Thoracic aorta (tissue), 2 donors: ENCODE measurements around the gene PRDM5. TPM values are rescaled to one million over a fixed set of nuclear protein-coding genes. Genes with fewer than 3 reads are reported as not detected.

Source experiments
- ATAC-seq: fragments of 150-250 bp; one replicate; pipeline ENCODE4 v1.8.0; 2017; ENCODE audit warnings: low read depth; ENCODE audit not compliant: insufficient number of reproducible peaks, low FRiP score
- DNase-seq: peaks from one replicate; pipeline ENCODE4 v3.0.0-alpha.2; 2020; ENCODE audit warnings: low spot score
- H3K27ac ChIP-seq, 2 donors: fragments of 200-600 bp; sonication (generic); 1 replicate in 1 of 2; 2 replicates in 1 of 2; pipeline ENCODE4 v1.5.1; 2016; ENCODE audit warnings: mild to moderate bottlenecking in 2 of 2, moderate library complexity in 2 of 2
- H3K27me3 ChIP-seq: fragments of 200-600 bp; sonication (generic); replicated peaks from 2 replicates; pipeline ENCODE4 v1.6.0; 2016; ENCODE audit warnings: mild to moderate bottlenecking; ENCODE audit not compliant: insufficient read depth
- H3K36me3 ChIP-seq: fragments of 200-600 bp; sonication (generic); one replicate; pipeline ENCODE4 v1.5.1; 2016
- H3K4me1 ChIP-seq, 2 donors: fragments of 200-600 bp; sonication (generic); 1 replicate in 1 of 2; 2 replicates in 1 of 2; pipeline versions ENCODE4 v1.5.1 to v1.6.0; 2016; ENCODE audit warnings: low read depth in 2 of 2, mild to moderate bottlenecking in 1 of 2; ENCODE audit not compliant: control insufficient read depth in 1 of 2
- H3K4me3 ChIP-seq: fragments of 200-600 bp; sonication (generic); 2 replicates; pipeline ENCODE4 v1.5.1; 2016; ENCODE audit warnings: mild to moderate bottlenecking
- H3K9me3 ChIP-seq: fragments of 200-600 bp; sonication (generic); 2 replicates; pipeline ENCODE4 v1.5.1; 2016
- total RNA-seq, 2 donors: library from RNA; depleted of rRNA; stranded (reverse); fragments of >200 nt; gene quantifications; one replicate each; pipeline versions ENCODE4 v1.1.0 to v1.2.3, GENCODE V29; 2016
- TF ChIP-seq, protein P1 (sequence below): fragments of 200-600 bp; sonication (generic); IDR thresholded peaks from one replicate; pipeline ENCODE4 v1.5.1; 2019; ENCODE audit warnings: antibody characterized with exemption

PRDM5 gene
- total RNA-seq, 2 donors from 2014 or later = 16.6 to 19.9 TPM

DNA sequence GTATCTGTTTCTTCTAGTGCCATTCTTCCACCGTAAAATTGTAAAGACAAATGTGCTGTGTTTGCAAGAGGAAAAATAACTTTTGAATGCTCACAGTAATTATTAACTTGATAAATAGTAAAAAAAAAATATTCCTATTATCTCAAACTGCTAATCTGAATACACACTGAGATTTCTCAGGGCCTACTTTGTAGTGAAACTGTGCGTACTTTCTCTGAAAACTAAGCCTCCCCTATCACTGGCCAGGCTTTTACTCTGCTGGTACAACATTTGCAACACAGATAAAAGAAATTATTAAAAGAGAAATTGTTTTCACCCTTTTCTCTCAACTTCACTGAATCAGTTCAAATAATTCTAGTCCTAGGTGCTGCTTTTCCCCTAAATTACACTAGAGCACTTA, 137.3 kb downstream of the PRDM5 start:
- TF ChIP-seq, protein P1, sequence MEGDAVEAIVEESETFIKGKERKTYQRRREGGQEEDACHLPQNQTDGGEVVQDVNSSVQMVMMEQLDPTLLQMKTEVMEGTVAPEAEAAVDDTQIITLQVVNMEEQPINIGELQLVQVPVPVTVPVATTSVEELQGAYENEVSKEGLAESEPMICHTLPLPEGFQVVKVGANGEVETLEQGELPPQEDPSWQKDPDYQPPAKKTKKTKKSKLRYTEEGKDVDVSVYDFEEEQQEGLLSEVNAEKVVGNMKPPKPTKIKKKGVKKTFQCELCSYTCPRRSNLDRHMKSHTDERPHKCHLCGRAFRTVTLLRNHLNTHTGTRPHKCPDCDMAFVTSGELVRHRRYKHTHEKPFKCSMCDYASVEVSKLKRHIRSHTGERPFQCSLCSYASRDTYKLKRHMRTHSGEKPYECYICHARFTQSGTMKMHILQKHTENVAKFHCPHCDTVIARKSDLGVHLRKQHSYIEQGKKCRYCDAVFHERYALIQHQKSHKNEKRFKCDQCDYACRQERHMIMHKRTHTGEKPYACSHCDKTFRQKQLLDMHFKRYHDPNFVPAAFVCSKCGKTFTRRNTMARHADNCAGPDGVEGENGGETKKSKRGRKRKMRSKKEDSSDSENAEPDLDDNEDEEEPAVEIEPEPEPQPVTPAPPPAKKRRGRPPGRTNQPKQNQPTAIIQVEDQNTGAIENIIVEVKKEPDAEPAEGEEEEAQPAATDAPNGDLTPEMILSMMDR = no peak
- DNase-seq (no peak), ATAC-seq (no peak)
- Histone ChIP-seq H3K9me3 (no peaks in the 10 kb centered on the region), H3K27ac (no peak overlapping the region), H3K27me3 (no peaks in the 10 kb centered on the region), H3K36me3 (no peaks in the 10 kb centered on the region), H3K4me3 (no peak overlapping the region), H3K4me1 (no peaks in the 10 kb centered on the region)

DNA sequence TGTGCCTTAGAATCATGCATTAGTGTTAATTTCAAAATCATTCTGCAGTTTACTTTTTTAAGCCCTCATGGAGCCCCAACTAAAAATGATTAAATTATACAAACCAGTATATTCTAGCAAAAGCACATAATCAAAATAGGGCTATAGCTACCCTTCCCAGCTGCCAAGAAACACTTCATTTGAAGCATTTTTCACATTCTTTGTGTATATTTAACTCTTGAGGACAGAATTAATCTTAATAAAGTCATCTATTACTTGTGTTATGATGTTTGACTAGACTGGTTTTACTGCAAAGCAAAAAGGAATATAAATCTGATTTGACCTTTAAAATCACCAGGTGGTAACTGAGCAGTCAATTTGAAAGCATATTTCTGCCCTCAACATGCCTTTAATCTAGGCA, 145.1 kb downstream of the PRDM5 start:
- no peak for ATAC-seq
- Histone ChIP-seq H3K27me3 (no peaks in the 10 kb centered on the region), H3K9me3 (no peaks in the 10 kb centered on the region), H3K4me1 (peaks cover 9 to 10% of the 10 kb centered on the region in 2 donors), H3K4me3 (no peak overlapping the region), H3K27ac (peak overlapping the region in 1 of 2 donors; percentile 15), H3K36me3 (no peaks in the 10 kb centered on the region)
- TF ChIP-seq, protein P1 = no peak
- no peak for DNase-seq

DNA sequence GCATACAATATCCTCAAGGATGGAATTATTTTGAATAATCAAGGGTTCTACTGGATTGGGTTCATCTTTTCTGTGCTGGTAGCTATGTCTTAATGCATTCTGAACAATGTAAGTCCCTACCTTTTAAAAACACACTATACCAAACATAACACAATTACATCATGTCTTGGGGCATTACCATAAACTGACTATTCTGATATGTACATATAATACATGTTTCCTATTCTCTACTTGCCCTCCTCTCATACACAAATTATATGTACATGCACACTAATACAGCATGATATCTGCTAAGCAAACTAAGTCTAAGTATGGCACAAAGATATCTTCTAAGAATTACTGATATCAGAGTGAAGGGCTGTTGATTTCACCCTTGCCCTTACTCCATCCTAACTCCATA, 147.1 kb downstream of the PRDM5 start:
- DNase-seq (no peak), ATAC-seq (no peak)

DNA sequence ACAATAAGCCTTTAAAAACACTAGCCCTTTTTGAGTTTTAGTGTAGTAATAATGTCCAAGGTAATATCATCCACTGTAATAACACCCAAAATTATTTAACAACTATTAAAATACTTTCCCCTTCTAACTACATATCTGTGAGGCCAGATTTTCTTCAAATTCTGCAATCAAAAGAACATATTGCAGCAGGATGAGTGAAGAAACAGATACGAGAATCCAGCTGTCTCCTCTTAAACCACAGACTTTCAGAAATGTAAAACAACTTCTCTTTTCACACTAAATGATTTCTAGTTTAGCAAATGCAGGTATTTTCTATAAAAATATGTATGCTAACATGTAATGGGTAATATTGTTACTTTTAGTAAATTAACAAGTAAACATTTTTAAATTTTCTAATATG, 148.9 kb downstream of the PRDM5 start:
- Histone ChIP-seq H3K4me1 (peaks cover 9 to 10% of the 10 kb centered on the region in 2 donors), H3K9me3 (no peaks in the 10 kb centered on the region), H3K27me3 (no peaks in the 10 kb centered on the region), H3K4me3 (no peak overlapping the region), H3K27ac (no peak overlapping the region), H3K36me3 (no peaks in the 10 kb centered on the region)
- TF ChIP-seq, protein P1 = no peak
- DNase-seq = no peak
- no peak for ATAC-seq

More for the DNA sequence above, 147.1 kb downstream of the PRDM5 start:
- no peaks in the 10 kb centered on the region for H3K27me3 ChIP-seq
- H3K36me3 ChIP-seq = no peaks in the 10 kb centered on the region
- peaks cover 9 to 10% of the 10 kb centered on the region in 2 donors for H3K4me1 ChIP-seq
- TF ChIP-seq, protein P1 = no peak
- no peak overlapping the region for H3K27ac ChIP-seq
- H3K9me3 ChIP-seq = no peaks in the 10 kb centered on the region
- H3K4me3 ChIP-seq = no peak overlapping the region

DNA sequence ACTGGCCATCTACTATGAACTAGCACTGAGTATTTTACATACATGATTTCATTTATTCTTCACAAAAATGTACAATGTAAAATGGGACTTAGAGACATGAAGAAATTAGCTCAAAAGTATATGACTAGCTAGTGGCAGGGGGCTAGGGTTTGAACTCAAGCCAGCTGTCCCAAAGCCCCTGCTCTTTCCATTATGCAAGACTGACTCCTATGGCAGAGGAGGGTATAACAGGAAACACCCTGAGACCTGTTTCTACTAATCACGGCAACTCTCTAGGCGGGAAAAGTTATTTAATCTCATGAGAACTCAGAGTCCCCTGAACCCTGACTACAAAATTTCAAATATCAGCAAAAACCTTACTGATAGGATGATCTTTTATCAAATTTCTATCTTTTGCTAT, 150.6 kb downstream of the PRDM5 start:
- Histone ChIP-seq H3K4me1 (peaks cover 0 to 2% of the 10 kb centered on the region in 2 donors), H3K9me3 (no peaks in the 10 kb centered on the region), H3K27ac (no peak overlapping the region), H3K36me3 (no peaks in the 10 kb centered on the region), H3K27me3 (no peaks in the 10 kb centered on the region), H3K4me3 (no peak overlapping the region)
- TF ChIP-seq, protein P1 = no peak
- ATAC-seq = no peak
- DNase-seq = no peak
